ENCODE results near the gene PAQR6. TPM values are rescaled to one million over a fixed set of nuclear protein-coding genes. Genes with fewer than 3 reads are reported as not detected.

Gene PAQR6
- polyA plus RNA-seq, 1 donor from 2014 or later, result 16.8 TPM

DNA sequence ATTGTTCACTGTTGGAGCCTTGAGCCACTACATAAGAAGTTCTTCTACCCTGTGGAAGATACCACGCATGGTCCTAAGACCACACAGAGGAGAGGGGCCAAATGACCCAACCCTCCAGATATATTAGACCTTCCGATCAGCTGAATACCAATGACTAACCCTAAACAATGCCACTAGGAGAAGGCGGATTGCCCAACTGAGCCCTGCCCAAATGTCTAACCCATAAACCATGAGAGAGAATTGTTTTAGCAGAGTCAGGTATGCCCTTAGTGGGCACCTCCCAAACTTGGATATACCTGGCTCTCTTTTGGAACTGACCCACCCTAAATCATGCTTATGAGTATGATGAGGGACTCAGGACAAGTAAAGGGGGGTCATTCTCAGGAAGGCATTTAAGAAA is 22.5 kb upstream of the PAQR6 start:
- no peak overlapping the region for H3K9ac ChIP-seq (ENCODE audit: low read length)
- H3K4me3 ChIP-seq (ENCODE audit: low read length), result no peak overlapping the region
- H2AFZ ChIP-seq (ENCODE audit: low read depth, low read length), result no peak overlapping the region
- H3K79me2 ChIP-seq (replicated peaks; ENCODE audit: insufficient read depth, low read length), result no peaks in the 10 kb centered on the region
- no peak overlapping the region for H3K27ac ChIP-seq (ENCODE audit: low read length)
- H3K4me2 ChIP-seq (ENCODE audit: low read length), result no peak overlapping the region
- peaks cover 13% of the 10 kb centered on the region for H3K36me3 ChIP-seq (ENCODE audit: insufficient read depth, low read length)
- no peaks in the 10 kb centered on the region for H3K9me3 ChIP-seq (ENCODE audit: low read length)
- no peaks in the 10 kb centered on the region for H3F3A ChIP-seq (ENCODE audit: insufficient read depth, low read length, poor library complexity, severe bottlenecking)
- TF ChIP-seq POLR2AphosphoS5 (IDR thresholded peaks at IDR 0.05) (no peak), RAD21 (conservative IDR thresholded peaks at IDR 0.05) (no peak), EZH2 (IDR thresholded peaks at IDR 0.05; ENCODE audit: borderline replicate concordance, insufficient read depth, low read length, poor library complexity, severe bottlenecking) (no peak), EP300 (conservative IDR thresholded peaks at IDR 0.05; ENCODE audit: poor library complexity, severe bottlenecking) (no peak), MXI1 (conservative IDR thresholded peaks at IDR 0.05; ENCODE audit: poor library complexity, severe bottlenecking) (no peak)
- TF ChIP-seq, protein P1, sequence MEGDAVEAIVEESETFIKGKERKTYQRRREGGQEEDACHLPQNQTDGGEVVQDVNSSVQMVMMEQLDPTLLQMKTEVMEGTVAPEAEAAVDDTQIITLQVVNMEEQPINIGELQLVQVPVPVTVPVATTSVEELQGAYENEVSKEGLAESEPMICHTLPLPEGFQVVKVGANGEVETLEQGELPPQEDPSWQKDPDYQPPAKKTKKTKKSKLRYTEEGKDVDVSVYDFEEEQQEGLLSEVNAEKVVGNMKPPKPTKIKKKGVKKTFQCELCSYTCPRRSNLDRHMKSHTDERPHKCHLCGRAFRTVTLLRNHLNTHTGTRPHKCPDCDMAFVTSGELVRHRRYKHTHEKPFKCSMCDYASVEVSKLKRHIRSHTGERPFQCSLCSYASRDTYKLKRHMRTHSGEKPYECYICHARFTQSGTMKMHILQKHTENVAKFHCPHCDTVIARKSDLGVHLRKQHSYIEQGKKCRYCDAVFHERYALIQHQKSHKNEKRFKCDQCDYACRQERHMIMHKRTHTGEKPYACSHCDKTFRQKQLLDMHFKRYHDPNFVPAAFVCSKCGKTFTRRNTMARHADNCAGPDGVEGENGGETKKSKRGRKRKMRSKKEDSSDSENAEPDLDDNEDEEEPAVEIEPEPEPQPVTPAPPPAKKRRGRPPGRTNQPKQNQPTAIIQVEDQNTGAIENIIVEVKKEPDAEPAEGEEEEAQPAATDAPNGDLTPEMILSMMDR (IDR thresholded peaks at IDR 0.05; ENCODE audit: poor library complexity, severe bottlenecking), result no peak
- H3K27me3 ChIP-seq (ENCODE audit: insufficient read depth, low read depth, low read length), result no peaks in the 10 kb centered on the region
- H3K9me2 ChIP-seq (ENCODE audit: insufficient read depth, low read length), result no peaks in the 10 kb centered on the region
- H4K20me1 ChIP-seq (ENCODE audit: insufficient read depth), result no peaks in the 10 kb centered on the region

DNA sequence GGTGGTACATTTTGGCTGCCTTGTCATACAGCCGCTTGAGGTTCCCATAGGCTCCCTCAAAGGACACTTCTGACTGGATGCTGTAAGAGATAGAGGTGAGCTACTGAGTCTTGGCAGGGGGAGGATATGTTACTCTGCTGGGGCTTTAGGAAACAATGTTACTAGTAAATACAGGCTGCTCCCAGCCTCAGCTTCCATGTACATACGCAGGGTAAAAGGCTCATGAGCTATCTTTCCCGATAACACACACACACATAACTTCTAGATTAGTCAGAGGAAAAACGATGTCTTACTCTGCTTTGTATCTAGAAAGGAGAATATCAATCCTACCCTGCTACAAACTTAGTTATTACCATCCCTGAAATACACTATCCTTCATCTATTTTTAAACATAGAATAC is 20.5 kb upstream of the PAQR6 start:
- H4K20me1 ChIP-seq (ENCODE audit: insufficient read depth), result no peaks in the 10 kb centered on the region
- TF ChIP-seq SMC3 (conservative IDR thresholded peaks at IDR 0.05; ENCODE audit: poor library complexity) (no peak), RAD21 (conservative IDR thresholded peaks at IDR 0.05) (no peak), EP300 (conservative IDR thresholded peaks at IDR 0.05; ENCODE audit: poor library complexity, severe bottlenecking) (no peak), MXI1 (conservative IDR thresholded peaks at IDR 0.05; ENCODE audit: poor library complexity, severe bottlenecking) (no peak), TAF1 (IDR thresholded peaks at IDR 0.05; ENCODE audit: low read depth) (no peak), EZH2 (IDR thresholded peaks at IDR 0.05; ENCODE audit: borderline replicate concordance, insufficient read depth, low read length, poor library complexity, severe bottlenecking) (no peak)
- TF ChIP-seq, protein P2, sequence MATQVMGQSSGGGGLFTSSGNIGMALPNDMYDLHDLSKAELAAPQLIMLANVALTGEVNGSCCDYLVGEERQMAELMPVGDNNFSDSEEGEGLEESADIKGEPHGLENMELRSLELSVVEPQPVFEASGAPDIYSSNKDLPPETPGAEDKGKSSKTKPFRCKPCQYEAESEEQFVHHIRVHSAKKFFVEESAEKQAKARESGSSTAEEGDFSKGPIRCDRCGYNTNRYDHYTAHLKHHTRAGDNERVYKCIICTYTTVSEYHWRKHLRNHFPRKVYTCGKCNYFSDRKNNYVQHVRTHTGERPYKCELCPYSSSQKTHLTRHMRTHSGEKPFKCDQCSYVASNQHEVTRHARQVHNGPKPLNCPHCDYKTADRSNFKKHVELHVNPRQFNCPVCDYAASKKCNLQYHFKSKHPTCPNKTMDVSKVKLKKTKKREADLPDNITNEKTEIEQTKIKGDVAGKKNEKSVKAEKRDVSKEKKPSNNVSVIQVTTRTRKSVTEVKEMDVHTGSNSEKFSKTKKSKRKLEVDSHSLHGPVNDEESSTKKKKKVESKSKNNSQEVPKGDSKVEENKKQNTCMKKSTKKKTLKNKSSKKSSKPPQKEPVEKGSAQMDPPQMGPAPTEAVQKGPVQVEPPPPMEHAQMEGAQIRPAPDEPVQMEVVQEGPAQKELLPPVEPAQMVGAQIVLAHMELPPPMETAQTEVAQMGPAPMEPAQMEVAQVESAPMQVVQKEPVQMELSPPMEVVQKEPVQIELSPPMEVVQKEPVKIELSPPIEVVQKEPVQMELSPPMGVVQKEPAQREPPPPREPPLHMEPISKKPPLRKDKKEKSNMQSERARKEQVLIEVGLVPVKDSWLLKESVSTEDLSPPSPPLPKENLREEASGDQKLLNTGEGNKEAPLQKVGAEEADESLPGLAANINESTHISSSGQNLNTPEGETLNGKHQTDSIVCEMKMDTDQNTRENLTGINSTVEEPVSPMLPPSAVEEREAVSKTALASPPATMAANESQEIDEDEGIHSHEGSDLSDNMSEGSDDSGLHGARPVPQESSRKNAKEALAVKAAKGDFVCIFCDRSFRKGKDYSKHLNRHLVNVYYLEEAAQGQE (IDR thresholded peaks at IDR 0.05; ENCODE audit: borderline replicate concordance), result no peak
- TF ChIP-seq, protein P1 (IDR thresholded peaks at IDR 0.05; ENCODE audit: poor library complexity, severe bottlenecking), result no peak
- H3K9ac ChIP-seq (ENCODE audit: low read length), result no peak overlapping the region
- no peak overlapping the region for H3K4me3 ChIP-seq (ENCODE audit: low read length)
- H3K9me3 ChIP-seq (ENCODE audit: low read length), result no peaks in the 10 kb centered on the region
- no peaks in the 10 kb centered on the region for H3F3A ChIP-seq (ENCODE audit: insufficient read depth, low read length, poor library complexity, severe bottlenecking)
- no peak overlapping the region for H3K4me2 ChIP-seq (ENCODE audit: low read length)
- no peaks in the 10 kb centered on the region for H3K9me2 ChIP-seq (ENCODE audit: insufficient read depth, low read length)
- H3K79me2 ChIP-seq (replicated peaks; ENCODE audit: insufficient read depth, low read length), result no peaks in the 10 kb centered on the region
- H3K36me3 ChIP-seq (ENCODE audit: insufficient read depth, low read length), result peaks cover 4% of the 10 kb centered on the region
- no peak overlapping the region for H2AFZ ChIP-seq (ENCODE audit: low read depth, low read length)
- H3K27ac ChIP-seq (ENCODE audit: low read length), result no peak overlapping the region
- no peaks in the 10 kb centered on the region for H3K27me3 ChIP-seq (ENCODE audit: insufficient read depth, low read depth, low read length)

Data from neural cell (in vitro differentiated cells).